ENCODE results near the gene GULP1.

DNA sequence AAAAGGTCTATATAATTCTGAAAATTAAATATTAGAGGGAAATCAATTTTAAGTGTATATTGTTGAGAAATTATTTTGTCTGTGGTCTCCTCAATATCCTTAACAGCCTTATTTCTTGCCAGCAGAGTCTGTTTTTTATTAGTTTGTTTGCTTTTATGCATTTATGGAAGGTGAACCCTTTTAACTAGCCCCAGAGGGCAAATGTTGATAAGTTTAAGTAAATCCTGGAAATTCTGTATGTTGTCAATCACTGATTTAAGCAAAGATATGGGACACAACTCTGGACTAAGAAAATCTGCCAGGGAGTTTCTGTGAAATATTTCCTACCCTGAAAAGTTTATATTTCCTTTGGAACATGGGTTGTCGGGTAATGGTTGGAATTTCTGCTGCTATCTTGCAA, 343.0 kb downstream of the GULP1 start:
- TF ChIP-seq EZH2 (IDR thresholded peaks at IDR 0.05) (no peak), YY1 (IDR thresholded peaks at IDR 0.05; ENCODE audit: extremely low read depth, insufficient replicate concordance, low read depth, low read length) (no peak), ZFX (IDR thresholded peaks at IDR 0.05) (no peak), POLR2A (IDR thresholded peaks at IDR 0.05; ENCODE audit: borderline replicate concordance, extremely low read depth, insufficient read depth, insufficient read length) (no peak), POLR2AphosphoS5 (IDR thresholded peaks at IDR 0.05; ENCODE audit: low read depth, low read length) (no peak), ELF1 (IDR thresholded peaks at IDR 0.05; ENCODE audit: borderline replicate concordance, low read depth) (no peak)
- TF ChIP-seq, protein P1, sequence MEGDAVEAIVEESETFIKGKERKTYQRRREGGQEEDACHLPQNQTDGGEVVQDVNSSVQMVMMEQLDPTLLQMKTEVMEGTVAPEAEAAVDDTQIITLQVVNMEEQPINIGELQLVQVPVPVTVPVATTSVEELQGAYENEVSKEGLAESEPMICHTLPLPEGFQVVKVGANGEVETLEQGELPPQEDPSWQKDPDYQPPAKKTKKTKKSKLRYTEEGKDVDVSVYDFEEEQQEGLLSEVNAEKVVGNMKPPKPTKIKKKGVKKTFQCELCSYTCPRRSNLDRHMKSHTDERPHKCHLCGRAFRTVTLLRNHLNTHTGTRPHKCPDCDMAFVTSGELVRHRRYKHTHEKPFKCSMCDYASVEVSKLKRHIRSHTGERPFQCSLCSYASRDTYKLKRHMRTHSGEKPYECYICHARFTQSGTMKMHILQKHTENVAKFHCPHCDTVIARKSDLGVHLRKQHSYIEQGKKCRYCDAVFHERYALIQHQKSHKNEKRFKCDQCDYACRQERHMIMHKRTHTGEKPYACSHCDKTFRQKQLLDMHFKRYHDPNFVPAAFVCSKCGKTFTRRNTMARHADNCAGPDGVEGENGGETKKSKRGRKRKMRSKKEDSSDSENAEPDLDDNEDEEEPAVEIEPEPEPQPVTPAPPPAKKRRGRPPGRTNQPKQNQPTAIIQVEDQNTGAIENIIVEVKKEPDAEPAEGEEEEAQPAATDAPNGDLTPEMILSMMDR (IDR thresholded peaks at IDR 0.05 in 2 of 3, conservative IDR thresholded peaks at IDR 0.05 in 1 of 3; ENCODE audit: borderline replicate concordance in 1 of 3, insufficient read depth in 1 of 3, low read depth in 2 of 3, low read length in 2 of 3), result no peak
- TF ChIP-seq, protein P2, sequence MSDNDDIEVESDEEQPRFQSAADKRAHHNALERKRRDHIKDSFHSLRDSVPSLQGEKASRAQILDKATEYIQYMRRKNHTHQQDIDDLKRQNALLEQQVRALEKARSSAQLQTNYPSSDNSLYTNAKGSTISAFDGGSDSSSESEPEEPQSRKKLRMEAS (IDR thresholded peaks at IDR 0.05), result no peak
- TF ChIP-seq, protein P3, sequence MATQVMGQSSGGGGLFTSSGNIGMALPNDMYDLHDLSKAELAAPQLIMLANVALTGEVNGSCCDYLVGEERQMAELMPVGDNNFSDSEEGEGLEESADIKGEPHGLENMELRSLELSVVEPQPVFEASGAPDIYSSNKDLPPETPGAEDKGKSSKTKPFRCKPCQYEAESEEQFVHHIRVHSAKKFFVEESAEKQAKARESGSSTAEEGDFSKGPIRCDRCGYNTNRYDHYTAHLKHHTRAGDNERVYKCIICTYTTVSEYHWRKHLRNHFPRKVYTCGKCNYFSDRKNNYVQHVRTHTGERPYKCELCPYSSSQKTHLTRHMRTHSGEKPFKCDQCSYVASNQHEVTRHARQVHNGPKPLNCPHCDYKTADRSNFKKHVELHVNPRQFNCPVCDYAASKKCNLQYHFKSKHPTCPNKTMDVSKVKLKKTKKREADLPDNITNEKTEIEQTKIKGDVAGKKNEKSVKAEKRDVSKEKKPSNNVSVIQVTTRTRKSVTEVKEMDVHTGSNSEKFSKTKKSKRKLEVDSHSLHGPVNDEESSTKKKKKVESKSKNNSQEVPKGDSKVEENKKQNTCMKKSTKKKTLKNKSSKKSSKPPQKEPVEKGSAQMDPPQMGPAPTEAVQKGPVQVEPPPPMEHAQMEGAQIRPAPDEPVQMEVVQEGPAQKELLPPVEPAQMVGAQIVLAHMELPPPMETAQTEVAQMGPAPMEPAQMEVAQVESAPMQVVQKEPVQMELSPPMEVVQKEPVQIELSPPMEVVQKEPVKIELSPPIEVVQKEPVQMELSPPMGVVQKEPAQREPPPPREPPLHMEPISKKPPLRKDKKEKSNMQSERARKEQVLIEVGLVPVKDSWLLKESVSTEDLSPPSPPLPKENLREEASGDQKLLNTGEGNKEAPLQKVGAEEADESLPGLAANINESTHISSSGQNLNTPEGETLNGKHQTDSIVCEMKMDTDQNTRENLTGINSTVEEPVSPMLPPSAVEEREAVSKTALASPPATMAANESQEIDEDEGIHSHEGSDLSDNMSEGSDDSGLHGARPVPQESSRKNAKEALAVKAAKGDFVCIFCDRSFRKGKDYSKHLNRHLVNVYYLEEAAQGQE (IDR thresholded peaks at IDR 0.05; ENCODE audit: low read depth), result no peak
